CD4-positive, alpha-beta T cell treated with Interleukin-6 at 100 ng/mL for 8 hours (primary cell): ENCODE measurements around the gene CNTNAP2.
"Not testable (repeated sequence)": the region's sequence is repeated elsewhere in the genome, so short reads cannot be mapped to it uniquely, and the experiment has no call there.

Experiments
- DNase-seq: peaks from one replicate; pipeline ENCODE4 v3.0.0-alpha.2; 2020; ENCODE audit warnings: mixed read lengths, low spot score

The CNTNAP2 gene

GRCh38 chr7:148397056-148397455 is 2280.5 kb downstream of the CNTNAP2 start:
- DNase-seq, result no peak

DNA sequence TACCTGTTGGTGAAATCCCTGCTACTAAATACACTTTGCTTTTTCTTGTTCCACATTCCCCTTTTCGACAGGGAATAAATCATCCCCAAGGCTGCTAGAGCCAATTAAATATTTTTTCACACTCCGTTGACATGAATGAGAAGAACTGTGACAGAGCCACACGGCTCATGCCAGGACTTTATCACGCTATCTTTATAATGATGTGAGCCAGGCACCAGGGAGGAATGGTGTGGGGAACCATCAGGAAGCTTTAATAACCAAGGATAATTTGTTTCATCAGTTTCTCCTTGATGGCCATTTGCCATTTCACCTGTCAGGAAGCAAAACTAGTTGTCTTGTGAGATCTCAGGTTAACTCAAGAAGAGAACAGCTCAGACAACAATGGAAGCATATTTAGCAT is 2280.9 kb downstream of the CNTNAP2 start:
- DNase-seq, result no peak

- DNase-seq, result no peak
Measured at GRCh38 chr7:148397985-148398384, 2281.4 kb downstream of the CNTNAP2 start.

DNA sequence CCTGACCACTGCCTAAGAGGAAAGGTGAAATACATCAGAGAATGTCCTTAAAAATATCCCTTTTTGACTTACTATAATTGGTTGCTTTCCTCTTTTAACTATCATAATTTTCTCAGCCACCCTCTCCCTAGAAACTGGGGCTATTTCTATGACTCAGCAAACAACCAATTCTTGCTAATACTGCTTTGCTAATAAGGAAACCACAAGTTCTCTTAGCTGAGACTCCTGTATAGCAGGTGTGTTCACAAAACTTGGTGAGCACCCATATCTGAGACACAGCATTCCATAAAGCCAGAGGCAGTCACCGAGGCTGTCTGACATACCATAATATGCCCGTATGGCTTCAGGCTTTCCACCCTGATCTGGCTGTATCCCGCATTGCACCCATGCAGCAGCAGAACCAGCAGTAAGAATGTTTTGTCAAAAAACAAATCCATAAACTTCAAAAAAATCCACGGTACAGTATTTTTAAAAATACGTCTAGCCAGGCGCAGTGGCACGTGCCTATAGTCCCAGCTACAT is 2282.3 kb downstream of the CNTNAP2 start:
- DNase-seq, result no peak

DNA sequence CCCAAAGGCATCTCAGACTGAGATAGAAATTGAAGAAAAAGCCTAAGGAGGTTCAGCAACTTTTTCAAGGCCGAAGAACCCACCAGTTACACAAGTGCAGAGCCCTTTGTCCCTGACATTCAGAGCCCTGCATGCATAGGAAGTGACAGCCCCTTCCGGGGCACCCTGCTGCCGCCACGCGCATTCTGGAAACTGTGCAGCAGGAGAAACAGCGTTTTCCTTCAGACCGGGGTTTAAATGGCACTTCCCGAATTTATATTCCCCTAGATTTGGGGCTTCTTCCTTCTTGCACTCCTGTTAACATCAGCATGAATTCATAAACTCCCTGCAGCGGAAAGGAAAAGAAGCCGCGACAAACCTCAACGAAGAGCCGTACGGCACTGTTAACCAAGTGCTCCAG is 2283.5 kb downstream of the CNTNAP2 start:
- no peak for DNase-seq

DNA sequence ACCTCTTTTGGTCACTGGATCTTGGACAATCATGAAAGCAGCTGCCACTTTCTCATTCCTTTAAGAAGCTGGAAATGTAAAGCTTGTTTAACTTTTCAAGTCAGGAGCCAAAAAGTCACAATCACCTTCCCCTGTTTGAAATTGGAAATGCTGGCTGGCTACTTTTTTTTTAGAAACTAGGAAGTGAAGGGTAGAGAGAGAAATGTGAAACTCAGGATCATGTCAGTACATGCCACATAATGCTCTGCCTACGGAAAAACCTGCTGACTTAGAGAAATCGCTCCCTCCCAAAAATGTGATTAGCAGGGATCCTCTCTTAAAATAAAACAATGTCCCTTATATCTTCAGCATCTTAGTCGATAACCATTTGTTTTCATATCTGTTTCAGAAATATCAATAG is 2285.6 kb downstream of the CNTNAP2 start:
- no peak for DNase-seq

DNA sequence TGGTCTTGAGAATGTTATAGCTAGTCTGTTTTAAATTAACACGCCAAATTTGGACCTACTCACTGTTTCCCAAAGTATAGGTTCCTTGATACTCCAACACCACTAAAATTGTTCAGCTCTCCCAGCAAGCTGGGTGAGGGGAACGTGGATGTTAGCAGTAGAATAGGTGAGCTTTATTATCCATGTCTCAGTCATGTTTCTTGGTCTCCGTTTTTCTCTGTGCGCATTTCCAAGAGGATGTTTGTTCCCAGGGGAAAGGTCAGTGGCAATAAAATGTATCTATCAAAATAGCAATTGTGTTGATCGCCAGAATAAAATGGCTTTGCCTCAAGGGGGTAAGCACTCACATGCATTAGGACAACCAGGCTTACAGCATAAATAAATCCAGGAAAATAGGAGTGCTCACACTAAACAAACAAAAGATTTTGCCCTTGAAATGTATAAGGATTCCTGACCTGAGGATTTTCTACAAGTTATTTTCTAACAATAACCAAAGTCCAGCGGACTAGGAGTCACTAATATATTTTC is 2286.9 kb downstream of the CNTNAP2 start:
- DNase-seq, result no peak

- no peak for DNase-seq
Measured at GRCh38 chr7:148408307-148408706, 2291.7 kb downstream of the CNTNAP2 start.

DNA sequence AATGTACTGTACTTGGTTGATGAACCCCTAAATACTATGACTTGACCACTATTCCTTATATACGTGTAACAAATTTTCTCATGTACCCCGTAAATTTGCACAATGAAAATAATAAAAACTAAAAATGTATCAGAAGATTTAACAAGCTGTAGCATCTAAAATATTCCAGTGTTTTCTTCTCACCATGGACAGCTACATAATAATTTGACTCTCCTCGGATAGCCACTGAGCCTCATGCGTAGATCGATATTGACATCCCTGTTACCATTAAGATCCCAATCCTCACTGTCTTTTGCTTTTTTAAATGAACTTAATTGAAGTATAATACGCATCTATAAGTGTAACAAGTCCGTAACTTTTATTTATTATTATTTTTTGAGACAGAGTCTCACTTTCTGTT is 2294.3 kb downstream of the CNTNAP2 start:
- no peak for DNase-seq

DNA sequence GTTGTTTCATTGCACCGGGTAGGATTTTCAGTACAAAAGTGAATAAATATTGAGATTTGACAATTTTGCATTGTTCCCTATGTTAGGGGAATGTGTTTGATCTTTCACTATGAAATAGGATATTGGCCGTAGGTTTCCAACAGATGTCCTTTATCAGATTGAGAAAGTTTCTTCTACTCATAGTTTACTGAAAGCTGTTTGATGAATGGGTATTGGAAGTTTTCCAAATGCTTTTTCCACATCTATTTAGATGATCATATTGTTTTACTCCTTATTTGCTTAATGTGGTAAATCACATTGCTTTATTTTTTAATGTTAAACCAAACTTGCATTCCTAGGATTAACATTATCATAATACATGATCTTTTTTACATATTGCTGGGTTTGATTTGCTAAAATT is 2296.1 kb downstream of the CNTNAP2 start:
- no peak for DNase-seq

DNA sequence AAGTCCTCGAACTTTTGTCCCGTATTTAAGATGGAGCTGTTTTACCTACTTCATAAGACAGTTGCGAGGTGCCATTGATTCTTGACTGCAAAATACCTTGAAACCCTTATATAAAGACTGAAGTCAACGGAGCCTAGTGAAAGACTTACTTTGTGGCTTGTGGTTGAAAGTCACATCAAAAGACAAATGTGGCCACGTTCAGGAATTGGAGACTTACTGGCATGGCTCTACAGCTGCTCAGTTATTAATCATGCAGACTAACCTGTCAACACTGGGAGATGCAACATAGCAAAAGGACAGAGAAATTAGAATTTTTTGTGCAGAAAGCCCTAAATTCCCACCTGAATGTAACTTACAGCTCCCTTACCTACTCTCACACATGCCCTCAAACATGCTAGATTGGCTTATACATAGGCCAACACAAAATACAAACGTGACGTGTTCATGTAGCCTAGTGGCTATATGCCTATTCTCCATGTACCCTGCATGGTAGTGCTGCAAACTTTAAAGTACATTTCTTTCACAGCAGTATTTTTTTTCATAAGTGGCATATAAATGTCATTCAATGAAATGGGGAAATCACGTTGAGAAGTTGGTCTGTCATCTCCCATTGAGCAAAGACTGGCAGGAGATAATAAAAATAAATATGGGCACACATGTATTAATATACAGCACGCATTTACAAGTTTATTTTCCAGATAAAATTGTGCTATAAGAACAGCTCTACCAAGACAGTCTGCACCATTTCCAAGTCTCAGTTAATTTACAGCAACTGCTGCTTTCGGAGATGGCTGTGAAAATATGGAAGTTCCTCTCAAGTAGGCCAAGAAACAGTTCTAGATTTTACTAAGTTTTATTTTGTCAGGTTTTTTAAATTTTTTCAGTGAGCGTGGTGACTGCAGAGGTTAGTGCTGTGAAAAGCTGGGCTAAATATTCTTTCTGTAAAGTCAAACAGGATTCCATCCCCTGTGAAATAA is 2303.5 kb downstream of the CNTNAP2 start:
- no peak for DNase-seq

DNA sequence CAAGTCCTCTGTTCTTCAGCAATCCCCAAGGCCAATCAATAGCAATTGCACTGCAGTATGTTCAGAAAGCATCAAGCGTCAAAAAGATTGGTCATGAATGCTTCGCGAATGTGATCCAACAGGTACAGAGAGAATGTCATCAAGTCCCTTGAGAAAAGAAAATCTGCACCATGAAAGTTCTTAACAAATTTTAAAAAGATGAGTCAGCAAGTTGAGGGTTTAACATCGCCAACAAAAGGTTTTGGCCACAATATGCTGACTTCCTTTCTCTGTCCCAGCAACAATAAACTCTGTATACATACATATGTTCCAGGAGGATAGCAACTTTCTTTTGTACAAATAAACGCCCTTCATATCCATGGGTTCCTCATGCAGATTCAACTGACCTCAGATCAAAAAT is 2305.4 kb downstream of the CNTNAP2 start:
- no peak for DNase-seq

DNA sequence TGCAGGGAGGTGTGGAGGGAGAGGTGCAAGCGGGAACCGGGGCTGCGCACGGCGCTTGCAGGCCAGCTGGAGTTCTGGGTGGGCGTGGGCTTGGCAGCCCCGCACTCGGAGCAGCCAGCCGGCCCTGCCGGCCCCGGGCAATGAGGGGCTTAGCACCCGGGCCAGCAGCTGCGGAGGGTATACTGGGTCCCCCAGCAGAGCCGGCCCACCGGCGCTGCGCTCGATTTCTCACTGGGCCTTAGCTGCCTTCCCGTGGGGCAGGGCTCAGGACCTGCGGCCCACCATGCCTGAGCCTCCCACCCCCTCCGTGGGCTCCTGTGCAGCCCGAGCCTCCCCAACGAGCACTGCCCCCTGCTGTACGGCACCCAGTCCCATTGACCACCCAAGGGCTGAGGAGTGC is 2309.8 kb downstream of the CNTNAP2 start:
- DNase-seq, result not testable (repeated sequence)

DNA sequence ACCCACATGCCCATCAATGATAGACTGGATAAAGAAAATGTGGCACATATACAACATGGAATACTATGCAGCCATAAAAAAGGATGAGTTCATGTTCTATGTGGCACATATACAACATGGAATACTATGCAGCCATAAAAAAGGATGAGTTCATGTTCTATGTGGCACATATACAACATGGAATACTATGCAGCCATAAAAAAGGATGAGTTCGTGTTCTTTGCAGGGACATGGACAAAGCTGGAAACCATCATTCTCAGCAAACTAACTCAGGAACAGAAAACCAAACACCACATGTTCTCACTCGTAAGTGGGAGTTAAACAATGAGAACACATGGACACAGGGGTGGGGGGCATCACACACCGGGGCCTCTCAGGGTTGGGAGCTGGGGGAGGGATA is 2314.1 kb downstream of the CNTNAP2 start:
- DNase-seq, result not testable (repeated sequence)

GRCh38 chr7:148433521-148434180 is 2317.1 kb downstream of the CNTNAP2 start:
- DNase-seq, result no peak

DNA sequence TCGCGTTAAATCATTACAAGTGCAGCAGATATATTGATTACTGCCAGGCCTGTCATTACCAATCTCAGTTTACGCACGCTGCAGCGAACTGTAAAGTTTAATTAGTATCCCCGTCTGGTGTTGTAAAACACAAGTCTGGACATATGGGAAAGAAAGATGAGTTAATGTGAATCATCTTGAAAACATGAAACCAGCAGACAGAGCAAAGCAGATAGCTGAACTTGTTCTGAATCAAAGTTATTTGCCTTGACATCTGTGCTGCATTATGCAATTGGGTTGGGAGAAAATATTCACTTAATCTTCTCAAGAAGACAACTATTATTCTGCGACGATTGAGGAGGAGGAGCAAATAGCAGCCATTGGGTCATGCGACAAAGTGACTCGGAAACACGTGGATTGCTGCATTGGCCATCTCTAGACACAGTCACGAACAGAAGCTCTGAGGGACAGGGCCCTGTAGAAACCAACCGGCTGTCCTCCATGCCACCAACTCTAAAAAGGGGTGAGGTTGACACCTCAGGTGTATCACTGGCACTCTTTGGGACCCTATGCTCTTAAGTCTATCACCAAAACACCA is 2317.7 kb downstream of the CNTNAP2 start:
- no peak for DNase-seq

- no peak for DNase-seq
Measured at GRCh38 chr7:148434887-148435286, 2318.3 kb downstream of the CNTNAP2 start.

DNA sequence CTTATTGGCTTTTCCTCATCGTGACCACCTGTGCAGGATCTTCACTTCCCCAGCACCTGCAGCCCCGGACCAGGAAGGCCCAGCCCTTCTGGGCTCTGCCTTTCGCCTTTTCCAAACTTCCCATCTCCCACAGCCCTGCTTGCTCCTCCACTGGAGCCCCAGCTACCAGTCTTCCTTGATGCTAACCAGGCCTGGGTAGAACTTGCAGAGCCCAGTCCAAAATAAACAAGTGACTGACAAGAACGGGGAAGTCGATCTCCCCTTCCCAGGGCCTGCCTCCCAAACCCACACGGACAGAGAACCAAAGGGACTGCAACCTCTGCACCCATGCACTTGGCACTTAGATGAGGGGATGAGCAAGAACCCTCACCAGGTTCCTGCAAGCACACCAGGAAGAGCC is 2319.1 kb downstream of the CNTNAP2 start:
- no peak for DNase-seq

- no peak for DNase-seq
Measured at GRCh38 chr7:148436135-148436534, 2319.5 kb downstream of the CNTNAP2 start.

DNA sequence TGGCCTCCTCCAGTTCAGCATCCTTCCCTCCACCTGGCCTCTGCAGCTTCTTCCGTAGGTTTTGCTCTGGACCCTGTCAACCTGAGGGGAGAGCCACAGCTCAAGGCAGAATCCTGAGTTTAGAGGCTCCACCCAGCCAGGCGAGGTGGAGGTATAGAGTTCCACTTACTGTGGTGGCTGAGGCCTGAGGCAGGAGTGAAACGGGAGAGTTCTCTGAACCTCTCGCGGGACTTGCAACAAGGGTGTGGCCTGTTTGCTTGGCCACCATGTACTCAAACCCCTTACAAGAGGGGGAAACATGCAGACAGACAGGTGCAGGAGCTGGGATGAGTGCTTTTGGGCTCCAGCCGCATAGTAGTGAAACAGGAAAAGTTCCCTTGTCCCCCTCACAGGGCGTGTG is 2320.0 kb downstream of the CNTNAP2 start:
- no peak for DNase-seq

GRCh38 chr7:148437043-148437442 is 2320.4 kb downstream of the CNTNAP2 start:
- no peak for DNase-seq

DNA sequence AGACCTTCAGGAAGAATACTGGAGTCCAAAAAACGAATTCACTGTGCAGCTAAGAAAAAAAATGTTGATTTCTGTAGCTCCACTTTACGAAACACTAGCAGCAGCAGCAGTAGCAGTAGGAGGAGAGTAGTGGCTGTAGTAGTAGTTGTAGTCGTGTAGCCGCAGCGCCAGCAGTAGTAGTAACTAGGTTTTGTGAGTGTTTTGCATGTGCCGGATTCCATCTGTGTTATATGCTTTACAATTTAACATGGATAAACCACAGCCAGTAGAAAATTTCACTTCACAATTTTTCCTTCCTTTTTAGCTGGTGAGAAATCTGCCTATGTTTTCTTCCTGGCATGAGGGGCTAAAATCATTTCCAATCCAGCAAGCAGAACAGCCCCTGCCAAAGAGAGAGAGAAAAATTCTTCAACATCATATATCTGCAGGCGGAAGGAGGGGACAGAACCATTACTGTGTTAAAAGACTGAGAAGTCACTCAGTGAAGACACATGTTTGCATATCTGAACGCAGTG is 2325.6 kb downstream of the CNTNAP2 start:
- DNase-seq, result no peak
